HT1080 (cell line): ENCODE measurements around the gene SRSF4. TPM values are rescaled to one million over a fixed set of nuclear protein-coding genes. Genes with fewer than 3 reads are reported as not detected.
A peak's percentile ranks its signal among the peaks of the same experiment; 100 is the strongest.

ENCODE experiments used
- DNase-seq: peaks from one replicate; pipeline ENCODE4 v3.0.0-alpha.2; 2015; ENCODE audit warnings: low read depth
- total RNA-seq: library from RNA; depleted of rRNA; stranded (reverse); fragments of >200 nt; shearing (Covaris generic); gene quantifications from 2 replicates; pipeline ENCODE4 v1.2.3, GENCODE V29; 2014

The SRSF4 gene
- total RNA-seq, 1 experiment from 2014 or later: 60.9 TPM

DNA sequence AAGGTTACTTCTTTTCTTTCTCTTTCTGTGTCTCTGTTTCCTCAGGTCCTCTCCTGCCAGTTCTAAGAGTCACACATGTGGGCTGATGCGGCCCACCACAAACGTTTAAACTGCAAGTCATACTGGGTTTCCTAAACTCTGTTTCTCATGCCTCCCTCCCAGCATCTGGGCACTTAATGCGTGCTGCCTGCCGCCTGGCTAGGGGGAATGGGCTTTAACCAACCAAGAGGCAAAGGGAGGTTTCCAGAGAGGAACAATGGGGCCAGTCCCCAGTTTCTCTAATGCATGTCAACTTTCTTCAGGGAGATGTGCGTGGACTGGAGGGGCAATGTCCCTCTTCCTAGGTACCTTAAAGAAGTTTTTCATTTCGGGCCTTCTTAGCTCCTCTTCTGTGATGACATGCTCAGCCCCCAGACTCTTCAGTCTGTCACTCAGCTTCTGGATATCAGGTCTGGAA is 19.9 kb upstream of the SRSF4 start:
- no peak for DNase-seq

DNA sequence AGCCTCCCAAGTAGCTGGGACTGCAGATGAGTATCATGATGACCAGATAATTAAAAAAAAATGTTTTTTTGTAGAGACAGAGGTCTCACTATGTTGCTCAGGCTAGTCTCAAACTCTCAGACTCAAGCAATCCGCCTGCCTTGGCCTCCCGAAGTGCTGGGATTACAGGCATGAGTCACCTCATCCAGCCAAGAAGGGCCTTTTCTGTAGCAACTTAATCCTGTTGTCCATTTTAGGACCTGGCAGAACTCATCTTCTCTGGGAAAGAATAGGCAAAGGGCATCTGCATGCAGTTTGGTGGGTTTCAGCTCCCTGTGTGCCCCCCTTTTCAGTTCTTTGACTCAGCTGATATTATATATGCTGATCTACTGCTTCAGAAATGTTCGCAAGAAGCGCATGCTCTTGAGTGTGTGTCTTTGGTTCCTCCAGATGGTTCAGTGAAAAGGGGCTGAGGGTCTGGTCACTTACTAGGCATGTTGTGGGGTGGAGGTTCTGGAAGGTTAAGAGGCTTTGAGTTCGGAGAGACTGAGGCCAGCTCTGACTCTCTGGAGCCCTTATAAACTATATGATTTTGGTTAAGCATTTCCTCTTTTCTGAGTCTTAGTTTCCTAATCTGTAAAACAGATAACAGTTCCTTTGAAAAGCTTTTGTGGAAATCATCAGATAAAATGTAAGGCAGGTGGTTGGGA is 19.4 kb upstream of the SRSF4 start:
- no peak for DNase-seq

DNA sequence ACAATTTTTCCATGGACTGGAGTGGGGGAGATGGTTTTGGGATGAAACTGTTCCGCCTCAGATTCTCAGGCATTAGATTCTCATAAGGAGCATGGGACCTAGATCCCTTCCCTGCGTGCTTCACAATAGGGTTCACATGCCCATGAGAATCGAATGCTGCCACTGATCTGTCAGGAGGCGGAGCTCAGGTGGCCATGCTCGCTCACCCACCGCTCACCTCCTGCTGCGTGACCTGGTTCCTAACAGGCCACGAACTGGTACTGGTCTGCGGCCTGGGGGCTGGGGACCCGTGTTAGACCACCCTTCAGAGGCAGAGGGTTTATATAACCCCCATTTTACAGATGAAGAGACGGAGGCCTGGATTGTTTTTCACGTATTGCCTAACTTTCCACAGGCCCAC is 16.3 kb upstream of the SRSF4 start:
- DNase-seq: no peak

DNA sequence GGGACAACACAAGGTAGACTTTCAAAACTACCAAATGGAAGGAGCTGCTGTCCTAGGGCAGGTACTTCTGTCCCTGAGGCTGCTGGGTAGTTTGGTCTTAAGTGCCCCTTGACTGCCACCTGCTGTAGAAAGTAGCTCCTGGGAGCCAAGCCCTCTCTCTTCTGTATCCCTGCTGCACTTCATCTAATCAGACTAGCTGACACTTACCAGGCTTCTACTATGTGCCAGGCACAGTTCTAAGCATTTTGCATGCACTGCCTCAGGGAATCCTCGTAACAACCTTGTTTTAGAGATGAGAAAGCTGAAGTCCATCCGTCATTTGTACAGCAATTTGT is 15.9 kb upstream of the SRSF4 start:
- peak; percentile 46 for DNase-seq

DNA sequence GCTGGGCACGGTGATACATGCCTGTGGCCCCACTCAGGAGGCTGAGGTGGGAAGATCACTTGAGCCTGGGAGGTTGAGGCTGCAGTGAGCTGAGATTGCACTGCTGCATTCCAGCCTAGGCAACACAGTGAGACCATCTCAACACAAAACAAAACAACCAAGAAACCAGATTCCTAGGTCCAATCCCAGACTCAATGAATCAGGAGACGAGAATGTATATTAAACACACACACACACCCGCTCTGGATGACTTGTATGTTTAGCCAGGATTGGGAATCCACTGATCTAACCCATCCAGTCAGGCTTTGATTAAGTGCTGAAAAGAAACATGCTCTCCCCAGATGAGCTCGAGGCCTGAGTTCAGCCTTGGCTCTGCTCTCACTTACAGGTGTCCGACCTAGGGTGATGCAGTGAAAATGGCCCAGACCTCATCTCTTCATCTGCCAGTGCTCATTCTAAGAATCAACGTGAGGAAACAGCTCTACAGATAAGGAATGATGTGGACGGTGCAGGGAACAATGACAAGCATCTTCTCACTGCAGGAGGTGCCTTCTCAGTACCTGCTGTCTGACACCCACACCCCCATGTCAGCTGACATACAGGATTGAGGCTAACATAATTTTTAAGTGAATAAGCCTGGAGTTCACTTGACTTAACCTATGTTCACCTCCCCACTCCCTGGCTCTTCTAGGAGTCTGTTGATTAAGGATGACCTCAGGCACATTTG is 15.3 kb upstream of the SRSF4 start:
- DNase-seq: peak; percentile 55

DNA sequence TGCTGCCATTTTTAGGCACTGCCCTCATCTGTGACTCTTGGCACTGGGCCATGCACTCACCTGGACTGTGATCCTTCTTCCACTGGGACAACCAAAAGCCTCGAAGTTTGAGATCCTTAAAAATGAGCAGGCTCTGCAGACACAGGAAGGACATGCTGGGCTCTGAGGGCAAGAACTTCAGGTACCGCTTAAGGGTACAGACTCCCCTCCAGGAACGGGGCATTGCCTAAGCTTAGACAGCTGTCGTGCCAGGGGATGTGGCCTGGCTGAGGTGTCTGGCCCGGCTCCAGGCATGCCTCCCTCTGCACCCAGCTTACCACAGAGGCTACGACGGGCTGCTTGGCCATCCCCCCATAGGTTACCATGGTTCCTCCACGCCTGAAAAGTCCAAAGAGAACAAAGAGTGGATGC is 14.2 kb upstream of the SRSF4 start:
- DNase-seq: peak; percentile 13

DNA sequence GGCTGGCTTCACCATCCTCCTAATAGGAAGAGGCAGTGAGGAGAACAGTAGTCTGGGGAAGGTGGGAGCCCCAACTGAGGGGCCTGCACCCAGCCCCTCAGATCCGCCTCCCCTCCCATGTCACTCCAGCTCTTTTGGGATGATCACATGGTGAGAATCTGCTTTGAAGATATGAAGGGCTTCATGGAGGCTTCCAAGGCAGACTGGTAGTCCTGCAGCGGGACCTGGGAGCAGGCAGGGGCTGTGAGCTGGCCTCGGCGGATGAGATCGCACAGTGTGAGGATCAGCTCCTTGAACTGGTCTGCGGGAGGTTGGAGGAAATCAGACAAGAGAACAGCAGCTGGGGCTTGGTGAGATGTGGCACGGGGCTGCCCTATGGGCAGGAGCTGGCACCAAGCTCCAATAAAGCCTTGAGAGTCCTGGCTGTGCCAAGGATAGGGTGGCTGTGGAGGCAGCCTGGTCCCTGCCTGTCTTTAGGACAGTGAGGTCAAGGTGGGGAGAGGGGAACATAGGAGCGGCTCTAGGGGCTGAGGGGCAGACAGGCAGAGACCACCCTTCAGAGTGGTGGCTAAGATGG is 12.3 kb upstream of the SRSF4 start:
- DNase-seq: no peak

DNA sequence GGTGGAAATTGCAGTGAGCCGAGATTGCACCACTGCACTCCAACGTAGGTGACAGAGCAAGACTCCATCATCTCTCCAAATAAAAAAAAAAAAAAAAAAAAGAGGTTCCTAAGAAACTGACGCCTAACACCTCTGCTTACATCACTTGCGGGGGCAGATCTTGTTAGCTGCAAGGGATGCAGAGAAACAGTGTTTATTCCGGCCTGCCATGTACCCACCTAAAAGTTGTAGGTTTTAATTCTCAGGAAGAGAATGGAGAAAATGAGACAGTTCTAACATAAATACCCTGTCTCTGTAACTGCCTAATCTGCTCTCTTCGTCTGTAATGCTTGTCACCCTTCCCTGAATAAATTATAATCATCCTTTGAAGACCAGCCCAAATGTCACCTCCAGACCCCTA is 9.0 kb upstream of the SRSF4 start:
- DNase-seq: no peak

DNA sequence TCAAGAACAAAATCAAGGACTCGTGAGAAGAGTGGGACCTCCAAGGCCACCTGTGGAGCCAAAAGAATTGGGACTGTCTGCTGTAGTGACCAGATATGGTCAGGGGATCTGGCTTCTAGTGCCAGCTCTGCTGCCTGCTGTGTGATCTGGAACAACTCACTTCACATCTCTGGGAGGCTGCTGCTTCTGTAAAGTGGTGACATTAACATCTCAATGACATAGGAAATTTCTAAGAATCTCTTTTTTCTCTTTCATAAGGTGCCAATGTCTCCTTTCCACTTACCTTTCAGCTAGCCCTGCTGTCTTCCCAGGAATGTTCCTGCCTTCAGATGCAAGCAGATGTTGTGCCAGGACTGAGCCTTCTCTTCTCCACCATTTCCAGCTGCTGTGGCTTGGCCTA is 5.0 kb upstream of the SRSF4 start:
- no peak for DNase-seq

DNA sequence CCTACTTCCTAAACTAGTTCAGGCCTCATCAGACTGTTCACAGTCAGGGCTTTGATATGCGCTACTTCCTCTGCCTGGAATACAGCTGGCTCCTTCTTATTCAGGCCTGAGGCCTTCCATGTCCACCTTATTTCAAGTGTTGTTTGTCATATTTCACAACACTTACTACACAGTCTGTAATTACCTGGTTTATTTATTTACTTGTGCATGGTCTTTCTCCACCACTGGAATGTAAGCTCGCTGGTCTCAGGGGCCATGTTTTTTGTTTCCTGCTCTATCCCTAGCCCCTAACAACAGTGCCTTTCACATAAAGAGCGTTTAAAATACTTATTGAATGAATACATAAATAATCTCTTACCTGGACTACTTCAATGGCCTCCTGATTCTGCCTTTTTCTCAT is 4.6 kb upstream of the SRSF4 start:
- no peak for DNase-seq

DNA sequence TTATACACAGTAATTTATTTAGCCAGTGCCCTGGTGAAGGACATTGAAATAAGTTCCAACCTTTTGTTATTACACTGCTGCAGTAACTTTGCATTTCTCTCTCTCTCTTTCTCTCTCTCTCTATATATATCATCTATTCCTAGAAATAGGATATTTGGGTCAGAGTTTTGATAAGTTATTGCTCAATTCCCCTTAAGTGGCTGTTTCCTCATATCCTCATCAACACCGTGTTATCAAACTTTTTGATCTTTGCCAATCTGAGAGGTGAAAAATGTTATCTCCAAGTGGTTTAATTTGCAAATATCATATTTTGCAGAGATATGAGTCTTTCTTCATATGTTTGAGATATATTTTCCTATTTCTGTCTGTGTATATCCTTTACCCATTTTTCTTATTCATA is 1.6 kb upstream of the SRSF4 start:
- no peak for DNase-seq

DNA sequence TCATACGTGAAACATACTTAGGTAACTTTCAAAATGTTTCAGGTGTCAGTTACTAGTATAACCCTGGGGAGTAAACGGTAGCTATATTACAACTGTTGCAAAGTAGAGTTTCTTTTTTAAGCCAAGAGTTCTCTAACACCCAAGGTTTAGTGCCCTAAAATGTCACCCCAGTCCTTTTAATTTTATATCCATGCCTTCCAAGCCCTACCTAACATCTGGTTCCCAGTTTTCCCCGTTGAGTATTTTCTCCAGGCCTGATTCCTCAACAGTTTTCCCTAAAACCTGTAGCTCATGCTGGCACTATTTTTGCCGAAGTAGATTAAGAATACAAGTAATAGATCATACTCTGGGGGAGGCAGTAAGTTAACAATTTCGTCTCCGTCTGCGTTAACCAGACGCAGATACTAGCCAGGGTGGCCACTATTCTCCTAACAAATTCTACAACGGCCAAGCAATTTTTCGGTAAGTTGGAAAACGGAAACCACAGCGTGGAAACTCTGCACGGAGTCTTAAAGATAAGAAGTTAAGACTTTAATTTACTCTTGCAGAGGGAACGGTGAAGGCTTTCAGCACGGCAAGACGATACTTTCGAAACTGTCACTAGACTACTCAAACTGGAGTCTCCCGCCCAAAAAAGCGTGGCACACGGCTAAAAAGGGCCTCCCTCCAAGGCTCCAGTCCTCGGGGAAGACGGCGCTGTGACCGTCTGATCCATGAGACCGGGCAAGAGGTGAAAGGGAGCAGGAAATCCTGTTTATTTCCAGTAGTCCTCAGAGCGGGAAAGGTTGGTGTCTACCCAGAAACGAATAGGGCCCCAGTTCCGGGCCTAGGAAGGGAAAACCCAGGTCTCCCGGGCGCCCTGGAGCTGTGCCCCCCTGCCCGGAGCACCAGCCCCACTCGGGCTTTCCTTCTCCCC is 945 bp downstream of the SRSF4 start:
- no peak for DNase-seq

DNA sequence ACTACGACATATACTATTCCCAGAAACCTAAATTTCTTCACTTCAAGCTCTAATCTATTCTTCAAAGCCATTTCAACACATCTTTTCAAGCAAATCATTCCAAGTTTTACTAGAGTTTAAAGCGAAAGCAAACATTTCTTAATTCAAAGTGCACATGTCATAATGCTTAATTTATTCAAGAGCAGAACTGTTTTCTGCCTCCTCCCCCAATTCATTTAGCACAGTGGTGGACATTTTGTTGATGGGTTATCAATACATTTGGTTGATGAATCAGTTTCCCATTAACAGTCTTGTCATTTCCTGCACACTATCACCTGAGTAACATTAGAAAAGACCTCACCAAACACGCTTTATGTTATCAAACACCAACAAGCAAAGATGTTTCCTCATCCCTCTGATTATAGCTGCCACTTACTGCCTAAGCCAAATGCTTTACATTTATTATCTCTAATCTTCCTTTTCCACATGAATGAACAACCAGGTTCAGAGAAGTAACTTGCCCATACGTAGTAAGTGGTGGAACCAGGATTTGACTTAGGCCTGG is 2.0 kb downstream of the SRSF4 start:
- DNase-seq: no peak

DNA sequence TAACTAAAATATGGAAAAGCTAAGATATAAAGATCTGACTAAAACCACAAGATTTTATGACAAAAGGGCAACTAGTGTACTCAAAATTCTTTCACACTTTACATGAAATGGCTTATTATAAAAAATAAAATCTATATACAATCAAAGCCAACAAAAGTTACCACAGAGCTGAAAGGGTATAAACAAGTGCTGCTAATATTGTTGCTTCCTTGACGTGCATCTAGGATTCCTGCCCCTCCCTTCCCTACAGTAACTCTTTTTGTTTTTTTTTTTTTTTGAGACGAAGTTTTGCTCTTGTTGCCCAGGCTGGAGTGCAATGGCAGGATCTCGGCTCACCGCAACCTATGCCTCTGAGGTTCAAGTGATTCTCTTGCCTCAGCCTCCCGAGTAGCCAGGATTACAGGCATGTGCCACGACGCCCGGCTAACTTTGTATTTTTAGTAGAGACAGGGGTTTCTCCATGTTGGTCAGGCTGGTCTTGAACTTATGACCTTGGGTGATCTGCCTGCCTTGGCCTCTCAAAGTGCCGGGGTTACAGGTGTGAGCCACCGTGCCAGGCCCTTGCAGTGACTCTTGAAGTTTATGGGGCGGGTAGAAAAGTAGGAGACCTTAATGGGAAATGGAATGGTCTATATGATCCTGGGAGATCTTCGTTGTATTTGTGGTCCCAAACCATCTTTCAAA is 4.5 kb downstream of the SRSF4 start:
- no peak for DNase-seq

DNA sequence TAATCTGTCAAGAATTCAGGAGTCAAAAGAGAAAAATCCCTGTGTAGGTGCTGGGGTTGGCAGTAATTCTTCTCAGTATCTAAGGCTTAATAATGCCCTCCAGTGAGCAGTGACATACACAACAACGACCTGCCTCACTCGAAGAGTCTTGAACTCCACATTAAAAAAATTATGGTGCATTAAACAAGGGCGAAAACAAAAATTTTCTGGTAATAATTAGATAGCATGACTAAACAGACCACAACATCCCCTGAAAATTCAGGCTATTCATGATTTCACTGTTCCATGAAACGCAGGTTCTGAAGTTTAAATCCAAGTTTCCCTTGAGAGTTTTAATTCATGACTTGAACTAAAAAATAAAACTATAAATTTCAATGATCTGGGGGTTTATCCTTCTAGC is 5.1 kb downstream of the SRSF4 start:
- DNase-seq: no peak

DNA sequence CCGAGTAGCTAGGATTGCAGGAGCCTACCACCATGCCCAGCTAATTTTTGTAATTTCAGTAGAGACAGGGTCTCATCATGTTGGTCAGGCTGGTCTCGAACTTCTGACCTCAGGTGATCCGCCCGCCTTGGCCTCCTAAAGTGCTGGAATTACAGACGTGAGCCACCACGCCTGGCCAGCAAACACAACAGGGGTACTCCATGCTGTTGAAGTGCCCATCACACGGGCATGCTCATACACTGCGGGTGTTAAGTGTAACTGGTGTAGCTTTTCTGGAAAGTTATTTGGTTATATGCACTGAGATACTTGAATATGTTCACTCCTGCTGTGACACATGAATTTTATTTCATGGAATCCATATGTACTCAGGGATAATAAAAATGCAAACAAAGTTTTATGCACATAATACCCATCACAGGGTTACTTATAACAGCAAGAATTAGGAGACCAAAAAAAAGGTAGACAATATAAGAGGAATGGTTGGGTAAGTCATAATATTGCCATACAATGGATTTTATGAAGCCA is 9.2 kb downstream of the SRSF4 start:
- DNase-seq: no peak

DNA sequence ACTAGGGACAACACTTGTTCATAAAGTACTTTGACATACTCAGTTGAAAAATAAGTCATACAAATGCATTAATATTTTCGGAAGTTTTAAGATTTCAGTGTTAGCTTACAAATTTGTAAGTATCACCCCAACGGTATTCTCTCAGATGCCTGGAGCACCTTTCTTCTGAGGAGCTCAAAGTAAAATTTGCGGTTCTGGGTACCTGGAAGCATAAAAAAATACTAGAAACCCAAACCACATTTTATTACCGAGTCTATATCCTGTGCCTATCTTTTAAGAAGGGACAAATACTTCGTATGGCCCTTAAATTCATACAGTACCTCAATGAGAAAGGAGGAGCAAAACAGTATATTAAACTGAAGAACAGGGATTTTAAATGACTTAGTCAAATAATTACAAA is 10.2 kb downstream of the SRSF4 start:
- no peak for DNase-seq

DNA sequence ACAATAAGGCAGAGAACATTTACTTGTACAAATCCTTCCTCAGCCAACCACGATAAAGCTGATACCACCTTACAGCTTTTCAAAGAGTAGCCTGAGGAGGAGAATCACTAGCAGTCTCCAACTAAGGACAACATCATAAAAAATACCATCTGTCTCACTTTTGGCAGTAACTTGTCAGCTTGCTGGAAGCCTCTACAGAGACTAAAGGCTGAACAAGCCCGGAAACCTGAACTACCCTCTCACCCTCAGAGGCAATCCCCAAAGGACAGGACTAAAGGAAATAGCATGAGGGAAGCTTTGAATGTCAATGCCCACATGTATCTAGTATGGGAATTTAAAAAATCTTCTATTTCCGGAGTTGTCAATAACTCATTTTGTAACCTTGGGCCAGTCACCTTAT is 10.6 kb downstream of the SRSF4 start:
- DNase-seq: no peak

DNA sequence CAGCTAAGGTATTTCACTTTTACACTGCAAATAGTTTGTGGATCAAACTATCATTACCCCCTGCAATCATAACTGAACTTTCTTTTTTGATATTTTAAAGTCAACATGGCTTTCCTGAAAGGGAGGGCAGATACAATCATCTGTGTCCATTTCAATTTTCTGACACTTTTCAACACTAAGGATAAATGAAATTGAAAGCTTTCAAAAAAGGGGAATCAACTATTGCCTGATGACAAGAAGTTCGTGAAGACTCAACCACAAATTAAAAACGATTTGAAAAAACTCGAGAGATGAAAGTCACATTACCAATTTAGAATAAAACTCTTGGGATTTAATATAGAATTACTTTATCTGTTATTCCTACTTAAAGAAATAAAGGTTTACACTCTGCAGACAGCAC is 11.7 kb downstream of the SRSF4 start:
- no peak for DNase-seq

DNA sequence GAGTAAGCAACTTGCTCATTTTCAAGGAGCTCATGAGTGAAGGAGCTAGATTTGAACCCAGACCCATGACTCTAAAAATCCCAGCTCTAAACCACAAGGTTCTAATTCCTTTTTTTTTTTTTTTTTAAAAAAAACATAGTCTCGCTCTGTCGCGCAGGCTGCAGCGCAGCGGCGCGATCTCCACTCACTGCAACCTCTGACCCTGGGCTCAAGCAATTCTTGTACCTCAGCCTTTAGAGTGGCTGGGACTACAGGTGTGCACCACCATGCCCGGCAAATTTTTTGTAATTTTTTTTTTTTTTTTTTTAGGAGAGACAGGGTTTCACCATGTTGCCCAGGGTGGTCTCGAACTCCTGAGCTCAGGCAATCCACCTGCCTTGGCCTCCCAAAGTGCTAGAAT is 13.8 kb downstream of the SRSF4 start:
- no peak for DNase-seq
